KG1 (cell line): ENCODE results near the gene STEAP4.
"Not testable (repeated sequence)": the region's sequence is repeated elsewhere in the genome, so short reads cannot be mapped to it uniquely, and the experiment has no call there.

ENCODE experiments used
- DNase-seq: peaks from one replicate; lab custom pipeline; 2025; lab: John Stamatoyannopoulos, UW

STEAP4 gene

GRCh38 chr7:88312061-88312663 lies 5.5 kb upstream of the STEAP4 start:
- DNase-seq, result no peak

GRCh38 chr7:88311675-88312036 lies 5.0 kb upstream of the STEAP4 start:
- DNase-seq, result no peak

GRCh38 chr7:88310956-88311674 lies 4.4 kb upstream of the STEAP4 start:
- DNase-seq, result no peak

GRCh38 chr7:88309819-88310218 lies 3.1 kb upstream of the STEAP4 start:
- DNase-seq, result no peak

- DNase-seq, result no peak
Measured at GRCh38 chr7:88307823-88308222, 1.1 kb upstream of the STEAP4 start.

GRCh38 chr7:88307412-88307811 lies 718 bp upstream of the STEAP4 start:
- no peak for DNase-seq

- DNase-seq, result no peak
Measured at GRCh38 chr7:88305044-88305443, 1.6 kb downstream of the STEAP4 start.

- DNase-seq, result no peak
Measured at GRCh38 chr7:88302486-88302885, 4.2 kb downstream of the STEAP4 start.

- no peak for DNase-seq
Measured at GRCh38 chr7:88301924-88302323, 4.8 kb downstream of the STEAP4 start.

- DNase-seq, result no peak
Measured at GRCh38 chr7:88300401-88300945, 6.2 kb downstream of the STEAP4 start.

- DNase-seq, result no peak
Measured at GRCh38 chr7:88299126-88299525, 7.6 kb downstream of the STEAP4 start.

- DNase-seq, result no peak
Measured at GRCh38 chr7:88293866-88294265, 12.8 kb downstream of the STEAP4 start.

GRCh38 chr7:88291398-88292173 lies 15.1 kb downstream of the STEAP4 start:
- DNase-seq, result no peak

- DNase-seq, result no peak
Measured at GRCh38 chr7:88290491-88290890, 16.2 kb downstream of the STEAP4 start.

- no peak for DNase-seq
Measured at GRCh38 chr7:88289564-88290025, 17.1 kb downstream of the STEAP4 start.

GRCh38 chr7:88281749-88282148 lies 24.9 kb downstream of the STEAP4 start:
- DNase-seq, result no peak

GRCh38 chr7:88280801-88281200 lies 25.9 kb downstream of the STEAP4 start:
- no peak for DNase-seq

- DNase-seq, result no peak
Measured at GRCh38 chr7:88279323-88279722, 27.4 kb downstream of the STEAP4 start.

- DNase-seq, result no peak
Measured at GRCh38 chr7:88278881-88279280, 27.8 kb downstream of the STEAP4 start.

GRCh38 chr7:88276605-88277153 lies 30.0 kb downstream of the STEAP4 start:
- DNase-seq, result no peak

GRCh38 chr7:88274856-88275255 lies 31.8 kb downstream of the STEAP4 start:
- DNase-seq, result not testable (repeated sequence)

GRCh38 chr7:88269586-88269985 lies 37.1 kb downstream of the STEAP4 start:
- DNase-seq, result no peak
